ENCODE data around the gene DLX3. TPM values are rescaled to one million over a fixed set of nuclear protein-coding genes. Genes with fewer than 3 reads are reported as not detected.

Gene DLX3
- total RNA-seq, 4 donors from 2014 or later = 0.28 TPM; not detected in 3

GRCh38 chr17:49942947-49943346 is 52.1 kb downstream of the DLX3 start:
- Histone ChIP-seq H3K9me3 (no peaks in the 10 kb centered on the region), H3K27ac (no peak overlapping the region), H3K4me1 (no peaks in the 10 kb centered on the region), H3K27me3 (no peaks in the 10 kb centered on the region), H3K36me3 (no peaks in the 10 kb centered on the region), H3K4me3 (no peak overlapping the region)
- intact Hi-C loops (cut with DNase I; ENCODE audit: low total_unique reads) = no loop called here
- no peak for DNase-seq
- TF ChIP-seq CTCF (IDR thresholded peaks at IDR 0.05) (no peak), POLR2A (IDR thresholded peaks at IDR 0.05) (no peak)

- Histone ChIP-seq H3K36me3 (no peaks in the 10 kb centered on the region), H3K27me3 (no peaks in the 10 kb centered on the region), H3K4me3 (no peak overlapping the region), H3K9me3 (no peaks in the 10 kb centered on the region), H3K27ac (no peak overlapping the region), H3K4me1 (no peaks in the 10 kb centered on the region)
- DNase-seq = no peak
- TF ChIP-seq POLR2A (IDR thresholded peaks at IDR 0.05) (no peak), CTCF (IDR thresholded peaks at IDR 0.05) (no peak)
- intact Hi-C loops (cut with DNase I; ENCODE audit: low total_unique reads) = no loop called here
Observed at GRCh38 chr17:49941427-49941826, 53.6 kb downstream of the DLX3 start.

Small RNA genes within 50 kb of the gene (small RNA-seq; reads per million reads assigned to genes)
- gene RNU6-1313P = not detected

Other genes with a start within 250 kb of the DLX3 start
- 10 to 100 TPM in 3 of 4 donors, 1 to 10 TPM in 1; 2.6 to 40.2 (median 19.5) TPM for gene FAM117A, start 231.1 kb downstream of the DLX3 start, total RNA-seq
- gene KAT7, start 206.5 kb downstream of the DLX3 start, total RNA-seq = 100 to 1,000 TPM in 1 of 4 donors, 10 to 100 TPM in 3; 16.8 to 117 (median 40.8) TPM
- gene TAC4, start 147.2 kb downstream of the DLX3 start, total RNA-seq = 1 to 10 TPM in 1 of 4 donors, not detected in 3; 1.3 TPM
- gene DLX4, start 26.0 kb downstream of the DLX3 start, total RNA-seq = not detected
- gene ITGA3, start 60.9 kb upstream of the DLX3 start, total RNA-seq = 10 to 100 TPM; 14.3 to 73.1 (median 33.4) TPM
- 10 to 100 TPM; 12.9 to 62.6 (median 32.4) TPM for gene PDK2, start 100.1 kb upstream of the DLX3 start, total RNA-seq
- gene SAMD14, start 134.9 kb upstream of the DLX3 start, total RNA-seq = 10 to 100 TPM in 1 of 4 donors, 1 to 10 TPM in 2, not detected in 1; 2.3 to 11.3 (median 6.2) TPM
- gene PPP1R9B, start 155.5 kb upstream of the DLX3 start, total RNA-seq = 10 to 100 TPM in 3 of 4 donors, 1 to 10 TPM in 1; 9.2 to 65.3 (median 20.6) TPM
- 100 to 1,000 TPM in 1 of 4 donors, 10 to 100 TPM in 1, under 1 TPM in 1, not detected in 1; 0.90 to 119 (median 19.6) TPM for gene SGCA, start 170.8 kb upstream of the DLX3 start, total RNA-seq
- 1,000 to 10,000 TPM in 1 of 4 donors, 100 to 1,000 TPM in 2, 10 to 100 TPM in 1; 59.4 to 4,880 (median 491) TPM for gene COL1A1, start 206.4 kb upstream of the DLX3 start, total RNA-seq

Measured in uterus (tissue), 4 donors.